ENCODE data around the gene IFNAR1.
"Not testable (repeated sequence)": the region's sequence is repeated elsewhere in the genome, so short reads cannot be mapped to it uniquely, and the experiment has no call there.

IFNAR1 gene

DNA sequence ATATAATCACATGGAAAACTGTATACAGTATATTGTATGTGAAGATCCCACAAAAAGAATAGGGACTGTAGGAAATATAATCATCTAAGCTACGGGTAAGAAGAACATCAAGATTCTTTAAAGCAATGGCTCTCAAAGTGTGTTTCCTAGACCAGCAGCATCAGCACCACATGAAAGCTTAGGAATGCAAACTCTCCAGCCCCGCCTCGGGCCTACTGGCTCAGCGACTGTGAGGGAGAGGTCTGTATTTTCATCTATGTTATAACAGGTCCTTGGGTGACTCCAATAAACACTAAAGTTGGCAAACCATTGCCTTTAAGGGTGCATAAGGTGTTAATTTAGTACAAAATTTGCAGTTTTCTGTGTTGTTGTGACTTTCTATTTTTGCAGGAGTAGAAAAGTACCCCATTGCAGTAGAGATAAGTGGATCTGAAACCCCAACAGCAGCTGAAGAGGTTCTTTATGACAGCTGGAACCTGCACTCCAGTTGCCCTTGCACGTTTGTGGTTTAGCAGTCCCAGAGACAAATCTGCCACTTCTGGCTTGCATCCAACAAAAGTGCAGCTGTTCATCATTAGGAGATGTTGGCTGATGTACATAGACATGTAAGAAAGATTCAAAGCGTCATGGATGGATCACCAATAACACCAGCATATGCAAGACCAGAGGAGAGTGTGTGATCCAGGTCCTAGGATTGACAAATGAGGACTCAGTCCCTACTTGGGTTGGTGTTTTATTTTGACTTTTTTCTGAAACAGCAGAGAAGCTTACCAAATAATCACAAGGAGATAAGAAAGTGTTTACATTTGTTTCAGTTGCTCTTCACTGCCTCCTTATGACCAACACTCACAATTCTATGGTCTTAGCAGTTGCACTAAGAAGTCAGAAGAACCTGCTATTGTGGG lies 15.9 kb upstream of the IFNAR1 start:
- no peaks in the 10 kb centered on the region; the same call in 1 of the 2 replicates for H3K27me3 ChIP-seq (ENCODE audit: control insufficient read depth, insufficient read depth, low read length)
- no peaks in the 10 kb centered on the region for H3K9me3 ChIP-seq (ENCODE audit: control insufficient read depth, insufficient read depth, low read length)
- H3K9ac ChIP-seq (ENCODE audit: low read depth, low read length) = no peak overlapping the region
- H3K36me3 ChIP-seq (ENCODE audit: control insufficient read depth, insufficient read depth, low read length) = no peaks in the 10 kb centered on the region
- no peak overlapping the region for H3K4me3 ChIP-seq (ENCODE audit: low read depth, low read length)
- H3K4me1 ChIP-seq (ENCODE audit: control insufficient read depth, insufficient read depth, low read length) = no peaks in the 10 kb centered on the region
- no peak overlapping the region for H3K27ac ChIP-seq (ENCODE audit: low read depth, low read length)

DNA sequence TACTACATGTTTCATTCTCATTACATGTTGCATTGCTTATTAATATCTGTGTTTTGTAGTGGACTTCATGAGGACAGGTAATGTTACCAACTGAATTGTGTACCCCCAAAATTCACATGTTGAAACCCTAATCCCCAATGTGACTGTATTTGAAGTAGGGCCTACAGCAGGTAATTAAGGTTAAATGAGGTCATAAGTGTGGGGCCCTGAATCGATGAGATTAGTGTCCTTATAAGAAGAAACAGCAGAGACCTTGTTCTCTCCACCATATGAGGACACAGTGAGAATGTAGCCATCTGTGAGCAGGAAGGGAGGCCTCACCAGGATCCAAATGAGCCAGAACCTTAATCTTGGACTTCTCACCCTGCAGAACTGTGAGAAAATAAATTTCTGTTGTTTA lies 15.0 kb upstream of the IFNAR1 start:
- Histone ChIP-seq H3K9ac (ENCODE audit: low read depth, low read length) (no peak overlapping the region), H3K27me3 (ENCODE audit: control insufficient read depth, insufficient read depth, low read length) (no peaks in the 10 kb centered on the region; the same call in 1 of the 2 replicates), H3K4me3 (ENCODE audit: low read depth, low read length) (no peak overlapping the region), H3K9me3 (ENCODE audit: control insufficient read depth, insufficient read depth, low read length) (no peaks in the 10 kb centered on the region), H3K27ac (ENCODE audit: low read depth, low read length) (no peak overlapping the region), H3K36me3 (ENCODE audit: control insufficient read depth, insufficient read depth, low read length) (no peaks in the 10 kb centered on the region), H3K4me1 (ENCODE audit: control insufficient read depth, insufficient read depth, low read length) (no peaks in the 10 kb centered on the region)

DNA sequence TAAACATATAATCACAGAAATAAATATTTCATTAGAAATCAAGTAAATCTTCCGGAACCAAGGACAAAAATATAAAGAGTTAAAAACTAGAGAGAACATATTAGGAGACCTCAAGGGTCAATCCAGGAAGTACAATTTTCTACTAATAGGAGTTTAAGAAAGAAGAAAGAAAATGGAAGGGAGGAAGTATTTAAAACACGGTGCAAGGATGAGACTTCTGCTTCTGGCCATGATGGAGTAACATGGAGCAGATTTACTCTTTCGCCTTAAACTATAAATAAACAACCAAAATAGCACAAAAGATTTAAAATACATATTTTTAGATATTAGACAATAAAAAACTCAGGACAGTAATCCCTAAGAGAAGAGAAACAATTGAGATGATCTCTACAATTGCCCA lies 12.6 kb upstream of the IFNAR1 start:
- Histone ChIP-seq H3K9me3 (ENCODE audit: control insufficient read depth, insufficient read depth, low read length) (no peaks in the 10 kb centered on the region), H3K27me3 (ENCODE audit: control insufficient read depth, insufficient read depth, low read length) (no peaks in the 10 kb centered on the region; the same call in 1 of the 2 replicates), H3K4me1 (ENCODE audit: control insufficient read depth, insufficient read depth, low read length) (no peaks in the 10 kb centered on the region), H3K36me3 (ENCODE audit: control insufficient read depth, insufficient read depth, low read length) (no peaks in the 10 kb centered on the region), H3K4me3 (ENCODE audit: low read depth, low read length) (no peak overlapping the region), H3K9ac (ENCODE audit: low read depth, low read length) (no peak overlapping the region), H3K27ac (ENCODE audit: low read depth, low read length) (no peak overlapping the region)

DNA sequence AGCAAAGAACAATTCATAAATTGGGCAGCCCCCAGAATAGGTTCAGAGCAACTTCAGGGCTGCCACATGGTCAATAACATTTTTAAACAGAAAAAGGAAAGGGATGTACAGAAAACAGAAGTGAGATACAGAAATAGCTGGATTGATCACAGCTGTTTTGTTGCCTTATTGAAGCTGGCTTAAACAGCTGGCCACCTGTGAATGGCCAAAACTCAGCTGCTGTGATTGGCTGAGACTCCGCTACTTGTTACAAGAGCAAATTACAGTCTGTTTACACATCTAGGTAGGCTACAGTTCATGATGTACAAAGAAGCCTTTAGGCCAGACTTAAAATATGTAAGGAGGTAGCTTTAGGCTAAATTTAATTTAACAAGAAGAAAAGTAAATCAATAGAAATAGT lies 11.6 kb upstream of the IFNAR1 start:
- Histone ChIP-seq H3K27me3 (ENCODE audit: control insufficient read depth, insufficient read depth, low read length) (no peaks in the 10 kb centered on the region), H3K27ac (ENCODE audit: low read depth, low read length) (no peak overlapping the region), H3K9me3 (ENCODE audit: control insufficient read depth, insufficient read depth, low read length) (no peaks in the 10 kb centered on the region), H3K4me3 (ENCODE audit: low read depth, low read length) (no peak overlapping the region), H3K9ac (ENCODE audit: low read depth, low read length) (no peak overlapping the region), H3K4me1 (ENCODE audit: control insufficient read depth, insufficient read depth, low read length) (no peaks in the 10 kb centered on the region), H3K36me3 (ENCODE audit: control insufficient read depth, insufficient read depth, low read length) (no peaks in the 10 kb centered on the region)

DNA sequence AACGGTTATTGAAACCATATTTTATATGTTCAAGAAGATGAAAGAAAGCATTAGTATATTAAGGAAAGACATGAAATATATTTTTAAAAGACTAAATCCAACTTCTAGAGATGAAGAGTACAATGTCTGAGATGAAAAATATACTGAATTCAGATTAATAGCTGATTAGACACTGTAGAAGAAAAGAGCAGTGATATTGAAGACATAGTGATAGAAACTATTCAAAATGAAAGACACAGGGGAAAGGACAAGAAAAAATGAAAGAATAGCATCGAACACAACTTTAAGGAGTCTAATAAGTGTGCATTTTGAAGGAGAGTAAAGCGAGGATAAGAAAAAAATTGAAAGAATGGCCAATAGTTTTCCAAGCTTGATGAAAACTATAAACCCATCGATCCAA lies 11.2 kb upstream of the IFNAR1 start:
- H3K27ac ChIP-seq (ENCODE audit: low read depth, low read length) = no peak overlapping the region
- H3K27me3 ChIP-seq (ENCODE audit: control insufficient read depth, insufficient read depth, low read length) = no peaks in the 10 kb centered on the region
- H3K9me3 ChIP-seq (ENCODE audit: control insufficient read depth, insufficient read depth, low read length) = no peaks in the 10 kb centered on the region
- no peak overlapping the region for H3K9ac ChIP-seq (ENCODE audit: low read depth, low read length)
- H3K4me1 ChIP-seq (ENCODE audit: control insufficient read depth, insufficient read depth, low read length) = no peaks in the 10 kb centered on the region
- H3K4me3 ChIP-seq (ENCODE audit: low read depth, low read length) = no peak overlapping the region
- H3K36me3 ChIP-seq (ENCODE audit: control insufficient read depth, insufficient read depth, low read length) = no peaks in the 10 kb centered on the region

DNA sequence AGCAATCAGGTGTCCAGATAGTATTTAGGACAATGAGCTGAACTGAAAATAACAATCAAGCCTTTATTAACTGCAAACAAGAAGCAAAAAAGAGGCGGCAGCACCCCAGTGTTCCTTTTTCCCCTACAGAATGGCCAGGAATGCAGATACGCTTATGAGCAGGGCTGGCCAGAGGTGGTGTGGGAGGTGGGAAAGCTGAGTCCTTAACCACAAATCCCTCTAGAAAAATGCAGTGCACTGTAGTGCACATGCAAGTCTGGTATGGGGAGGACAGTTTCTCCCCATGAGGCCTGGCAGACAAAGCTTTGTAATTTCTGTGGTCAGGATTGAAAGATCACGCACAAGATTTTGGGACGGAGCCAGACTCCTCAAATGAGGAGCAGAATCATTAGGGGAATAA lies 10.7 kb upstream of the IFNAR1 start:
- Histone ChIP-seq H3K27me3 (ENCODE audit: control insufficient read depth, insufficient read depth, low read length) (no peaks in the 10 kb centered on the region), H3K4me3 (ENCODE audit: low read depth, low read length) (no peak overlapping the region), H3K4me1 (ENCODE audit: control insufficient read depth, insufficient read depth, low read length) (no peaks in the 10 kb centered on the region), H3K36me3 (ENCODE audit: control insufficient read depth, insufficient read depth, low read length) (no peaks in the 10 kb centered on the region), H3K9me3 (ENCODE audit: control insufficient read depth, insufficient read depth, low read length) (no peaks in the 10 kb centered on the region), H3K27ac (ENCODE audit: low read depth, low read length) (no peak overlapping the region), H3K9ac (ENCODE audit: low read depth, low read length) (no peak overlapping the region)

DNA sequence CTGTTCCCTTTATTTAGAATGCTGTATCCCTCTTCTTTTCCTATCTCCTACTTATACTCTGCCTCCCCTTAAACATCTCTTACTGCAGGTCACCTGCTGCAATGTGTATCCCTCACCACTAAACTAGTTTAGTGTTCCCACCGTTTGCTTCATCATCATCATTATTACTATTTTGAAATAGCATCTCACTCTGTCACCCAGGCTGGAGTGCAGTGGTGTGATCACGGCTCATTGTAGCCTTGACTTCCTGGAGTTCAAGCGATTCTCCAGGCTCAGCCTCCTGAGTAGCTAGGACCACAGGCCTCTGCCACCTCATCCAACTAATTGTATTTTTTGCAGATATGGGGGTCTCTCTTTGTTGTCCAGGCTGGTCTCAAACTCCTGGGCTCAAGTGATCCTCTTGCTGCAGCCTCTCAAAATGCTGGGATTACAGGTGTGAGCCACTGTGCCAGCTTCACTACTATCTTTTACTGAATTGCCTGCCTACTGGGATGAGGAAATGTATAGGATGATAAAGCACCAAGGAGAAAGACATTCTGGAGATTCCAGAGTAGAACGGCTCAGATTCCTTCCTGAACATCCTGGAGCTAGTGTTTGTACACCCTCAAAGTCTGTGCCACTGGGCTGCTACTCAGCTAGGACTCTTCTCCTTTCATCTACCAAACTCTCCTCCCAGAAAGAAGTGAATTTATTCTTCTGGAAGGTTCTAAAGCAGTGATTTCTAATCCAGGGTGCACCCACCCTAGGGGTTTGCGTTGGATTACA lies 8.6 kb upstream of the IFNAR1 start:
- Histone ChIP-seq H3K9ac (ENCODE audit: low read depth, low read length) (no peak overlapping the region), H3K27ac (ENCODE audit: low read depth, low read length) (no peak overlapping the region), H3K27me3 (ENCODE audit: control insufficient read depth, insufficient read depth, low read length) (no peaks in the 10 kb centered on the region), H3K36me3 (ENCODE audit: control insufficient read depth, insufficient read depth, low read length) (no peaks in the 10 kb centered on the region), H3K9me3 (ENCODE audit: control insufficient read depth, insufficient read depth, low read length) (no peaks in the 10 kb centered on the region; the same call in 1 of the 2 replicates), H3K4me3 (ENCODE audit: low read depth, low read length) (no peak overlapping the region), H3K4me1 (ENCODE audit: control insufficient read depth, insufficient read depth, low read length) (no peaks in the 10 kb centered on the region)

DNA sequence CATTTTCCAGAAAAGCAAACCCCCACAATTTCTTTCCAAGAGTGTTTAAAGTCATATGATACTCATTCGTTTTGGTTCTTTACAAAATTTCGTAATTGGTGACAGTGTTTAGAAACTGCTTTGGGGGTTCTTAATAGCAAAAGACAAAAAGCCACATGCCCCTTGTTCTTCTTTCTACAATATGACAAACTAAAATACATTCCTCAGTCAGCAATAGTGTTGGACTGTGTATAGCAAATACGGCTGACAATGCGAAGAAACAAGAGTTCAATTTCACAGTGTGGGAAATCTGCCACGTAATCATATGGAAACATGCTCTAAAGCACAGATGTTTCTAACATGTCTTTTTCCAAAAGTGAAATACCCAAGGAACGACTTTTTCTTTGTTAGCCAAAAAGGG lies 7.6 kb upstream of the IFNAR1 start:
- H3K9me3 ChIP-seq (ENCODE audit: control insufficient read depth, insufficient read depth, low read length) = no peaks in the 10 kb centered on the region; the same call in 1 of the 2 replicates
- H3K4me1 ChIP-seq (ENCODE audit: control insufficient read depth, insufficient read depth, low read length) = no peaks in the 10 kb centered on the region
- no peaks in the 10 kb centered on the region for H3K36me3 ChIP-seq (ENCODE audit: control insufficient read depth, insufficient read depth, low read length)
- no peaks in the 10 kb centered on the region for H3K27me3 ChIP-seq (ENCODE audit: control insufficient read depth, insufficient read depth, low read length)
- H3K4me3 ChIP-seq (ENCODE audit: low read depth, low read length) = no peak overlapping the region
- no peak overlapping the region for H3K27ac ChIP-seq (ENCODE audit: low read depth, low read length)
- no peak overlapping the region for H3K9ac ChIP-seq (ENCODE audit: low read depth, low read length)

DNA sequence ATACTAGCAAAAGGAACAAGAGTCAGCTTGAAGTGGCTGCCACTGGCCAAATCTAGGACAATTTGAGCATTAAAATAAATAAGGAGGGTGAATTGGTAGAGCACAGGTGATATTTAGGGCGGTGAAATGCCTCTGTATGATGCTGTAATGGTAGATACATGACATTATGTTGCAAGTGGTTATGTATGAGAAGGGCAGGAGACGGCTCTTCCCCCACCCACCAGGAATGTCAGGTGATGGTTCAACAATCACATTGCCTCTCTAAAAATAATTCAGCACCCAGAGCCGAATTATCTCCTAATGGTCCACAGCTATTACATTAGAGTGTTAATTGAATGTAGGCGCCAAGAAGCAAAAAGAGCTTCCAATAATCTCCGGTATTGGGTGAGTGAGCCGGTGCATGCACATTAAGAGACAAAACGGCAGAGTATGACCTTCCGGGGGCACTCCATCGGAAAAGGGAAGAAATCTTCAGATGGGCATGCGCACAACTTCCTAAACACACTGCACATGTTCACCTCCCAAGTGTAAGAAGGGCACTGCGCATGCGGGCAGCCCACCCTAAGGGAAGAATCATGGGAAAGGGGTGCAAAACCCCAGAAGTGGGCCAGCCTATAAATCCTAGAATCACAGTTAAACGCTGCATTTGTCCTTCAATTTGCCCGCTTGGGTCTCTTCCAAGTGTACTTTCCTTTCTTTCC lies 6.8 kb upstream of the IFNAR1 start:
- no peaks in the 10 kb centered on the region; the same call in 1 of the 2 replicates for H3K9me3 ChIP-seq (ENCODE audit: control insufficient read depth, insufficient read depth, low read length)
- H3K27ac ChIP-seq (ENCODE audit: low read depth, low read length) = no peak overlapping the region
- H3K4me1 ChIP-seq (ENCODE audit: control insufficient read depth, insufficient read depth, low read length) = no peaks in the 10 kb centered on the region
- no peak overlapping the region for H3K4me3 ChIP-seq (ENCODE audit: low read depth, low read length)
- no peaks in the 10 kb centered on the region for H3K27me3 ChIP-seq (ENCODE audit: control insufficient read depth, insufficient read depth, low read length)
- no peak overlapping the region for H3K9ac ChIP-seq (ENCODE audit: low read depth, low read length)
- H3K36me3 ChIP-seq (ENCODE audit: control insufficient read depth, insufficient read depth, low read length) = no peaks in the 10 kb centered on the region

DNA sequence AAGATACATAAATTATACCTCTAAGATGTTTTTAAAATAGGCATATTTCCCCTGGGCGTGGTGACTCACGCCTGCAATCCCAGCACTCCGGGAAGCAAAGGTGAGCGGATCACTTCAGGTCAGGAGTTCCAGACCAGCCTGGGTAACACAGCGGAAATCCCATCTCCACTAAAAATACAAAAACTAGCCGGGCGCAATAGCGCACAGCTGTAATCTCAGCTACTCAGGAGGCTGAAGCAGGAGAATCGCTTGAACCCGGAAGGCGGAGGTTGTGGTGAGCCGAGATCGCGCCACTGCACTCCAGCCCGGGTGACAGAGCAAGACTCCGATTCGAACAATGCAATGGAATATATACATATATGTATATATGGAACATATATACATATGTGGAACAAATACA lies 3.8 kb upstream of the IFNAR1 start:
- not testable (repeated sequence) for H3K4me3 ChIP-seq (ENCODE audit: low read depth, low read length); H3K9ac ChIP-seq (ENCODE audit: low read depth, low read length); H3K36me3 ChIP-seq (ENCODE audit: control insufficient read depth, insufficient read depth, low read length); H3K9me3 ChIP-seq (ENCODE audit: control insufficient read depth, insufficient read depth, low read length); H3K4me1 ChIP-seq (ENCODE audit: control insufficient read depth, insufficient read depth, low read length); H3K27me3 ChIP-seq (ENCODE audit: control insufficient read depth, insufficient read depth, low read length); H3K27ac ChIP-seq (ENCODE audit: low read depth, low read length)

DNA sequence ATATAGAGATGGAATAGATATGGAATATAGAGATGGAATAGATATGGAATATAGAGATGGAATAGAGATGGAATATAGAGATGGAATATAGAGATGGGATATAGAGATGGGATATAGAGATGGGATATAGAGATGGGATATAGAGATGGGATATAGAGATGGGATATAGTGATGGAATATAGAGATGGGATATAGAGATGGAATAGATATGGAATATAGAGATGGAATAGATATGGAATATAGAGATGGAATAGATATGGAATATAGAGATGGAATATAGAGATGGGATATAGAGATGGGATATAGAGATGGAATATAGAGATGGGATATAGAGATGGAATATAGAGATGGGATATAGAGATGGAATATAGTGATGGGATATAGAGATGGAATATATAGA lies 1.2 kb upstream of the IFNAR1 start:
- H3K9me3 ChIP-seq (ENCODE audit: control insufficient read depth, insufficient read depth, low read length); H3K36me3 ChIP-seq (ENCODE audit: control insufficient read depth, insufficient read depth, low read length); H3K9ac ChIP-seq (ENCODE audit: low read depth, low read length); H3K27me3 ChIP-seq (ENCODE audit: control insufficient read depth, insufficient read depth, low read length); H3K4me1 ChIP-seq (ENCODE audit: control insufficient read depth, insufficient read depth, low read length); H3K27ac ChIP-seq (ENCODE audit: low read depth, low read length): not testable (repeated sequence)
- H3K4me3 ChIP-seq (ENCODE audit: low read depth, low read length) = peak overlapping the region; percentile 75

All from HUES48 (cell line).